HG03103 (cell line): Measurements from ENCODE around the gene ZDHHC20.

Experiments
- ATAC-seq: cut with Tn5 transposase; IDR thresholded peaks from one replicate; pipeline ENCODE4 v1.9.1; 2021; ENCODE audit warnings: low read depth; ENCODE audit not compliant: unreplicated experiment

Gene ZDHHC20

DNA sequence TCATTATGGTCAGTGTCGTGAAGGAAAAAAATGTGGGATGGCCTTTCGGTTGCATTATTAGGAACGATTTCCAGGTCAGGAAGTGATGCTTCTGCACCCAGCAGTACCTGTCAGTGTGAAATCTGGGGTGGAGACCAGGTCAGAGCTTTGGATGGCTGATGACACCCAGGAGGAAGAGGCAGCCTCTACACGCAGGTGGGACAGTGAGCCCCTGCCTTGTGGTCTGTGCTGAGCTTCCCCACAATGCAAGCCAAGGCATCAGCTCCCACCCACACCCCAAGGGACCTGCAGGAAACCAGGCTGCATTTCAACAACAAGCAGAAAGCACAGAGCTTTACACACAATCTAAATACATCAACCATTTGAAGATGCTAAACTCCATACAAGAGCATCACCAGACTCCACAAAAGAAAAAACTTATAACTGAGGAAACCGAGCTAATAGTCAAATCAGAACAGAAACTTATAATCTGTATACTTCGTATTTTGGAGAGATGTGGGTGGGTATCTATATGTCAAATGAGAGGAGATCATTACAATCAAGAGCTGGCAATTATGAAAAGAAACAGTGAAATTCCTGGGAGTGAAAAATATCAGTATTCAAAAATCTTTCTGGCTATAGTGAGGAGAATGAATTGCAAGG, 130.1 kb downstream of the ZDHHC20 start:
- no peak for ATAC-seq

DNA sequence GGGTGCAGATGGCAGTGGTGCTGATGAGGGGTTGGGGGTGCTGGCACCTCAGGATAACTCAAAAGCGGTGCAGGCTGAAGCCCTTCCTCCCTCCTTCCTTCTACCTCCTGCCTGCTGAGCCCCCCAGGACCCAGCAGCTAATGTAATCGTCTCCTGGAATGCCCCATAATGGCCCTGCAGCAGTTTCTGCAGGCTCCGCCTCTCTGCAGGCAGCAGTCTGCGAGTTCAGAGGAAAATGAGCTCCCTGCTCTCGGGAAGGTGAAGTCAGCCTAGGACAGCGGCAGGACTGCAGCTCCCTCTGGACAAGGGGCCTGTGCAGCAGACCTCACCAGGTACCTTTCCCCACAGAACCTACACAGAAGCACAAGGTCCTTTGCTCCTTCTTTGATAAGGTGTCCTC, 130.9 kb downstream of the ZDHHC20 start:
- ATAC-seq = no peak

DNA sequence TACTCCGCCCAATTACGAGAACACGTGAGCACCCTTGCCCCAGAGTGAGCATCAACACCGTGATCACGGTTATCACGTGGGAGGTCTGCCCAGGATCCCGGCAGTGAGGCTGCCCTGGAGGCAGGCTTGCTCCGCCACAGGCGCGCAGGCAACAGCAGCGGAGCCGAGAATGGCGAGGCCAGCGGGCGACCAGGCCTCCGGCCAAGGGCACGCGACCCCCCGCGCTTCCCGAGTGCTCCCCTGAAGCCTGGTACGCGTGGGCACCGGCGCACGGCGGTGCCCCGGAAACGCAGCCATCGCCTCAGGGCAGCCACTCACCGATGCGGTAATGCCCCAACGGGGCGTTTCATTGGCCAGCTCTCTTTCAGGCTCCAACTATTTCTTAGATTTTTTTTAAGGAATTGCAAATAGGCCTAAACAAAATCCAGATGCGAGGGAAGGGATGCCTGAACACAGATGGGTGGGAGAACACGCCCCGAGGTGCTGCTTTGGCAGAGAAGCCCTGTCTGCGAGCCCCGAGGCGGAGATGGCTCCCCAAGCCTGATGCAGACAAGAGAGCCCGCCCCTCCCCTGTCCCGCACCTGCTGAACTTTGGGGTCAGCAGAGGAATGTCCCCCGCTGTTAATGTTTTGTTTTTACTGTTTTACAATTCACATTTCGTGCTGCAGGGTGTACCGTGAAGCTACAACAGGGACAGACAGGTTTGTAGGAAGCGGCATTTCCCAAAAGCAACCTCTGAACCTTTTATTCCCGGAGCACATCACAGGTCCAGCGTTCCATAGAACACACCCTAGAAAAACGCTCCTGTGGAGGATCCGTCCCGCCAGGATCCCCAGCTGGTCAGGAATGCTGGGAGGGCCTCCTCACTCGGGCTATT, 132.7 kb downstream of the ZDHHC20 start:
- no peak for ATAC-seq

DNA sequence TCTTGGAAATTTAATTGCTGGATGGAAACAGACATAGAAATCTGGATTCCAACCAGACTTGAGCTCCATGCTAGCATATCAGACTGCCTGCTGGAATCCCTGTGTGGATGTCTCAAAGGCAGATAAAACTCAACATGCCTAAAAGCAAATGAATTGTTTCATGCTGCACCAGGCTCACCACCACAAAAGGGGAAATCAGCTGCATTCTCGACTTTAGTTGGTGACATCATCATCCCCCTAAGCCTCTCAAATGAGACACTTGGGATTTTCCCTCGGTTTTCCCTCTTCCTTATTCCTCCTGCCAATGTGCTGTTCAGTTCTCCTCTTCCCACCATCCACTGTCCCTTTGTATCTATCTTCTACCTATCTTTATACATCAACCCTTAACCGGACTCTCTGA, 134.3 kb downstream of the ZDHHC20 start:
- ATAC-seq = no peak

DNA sequence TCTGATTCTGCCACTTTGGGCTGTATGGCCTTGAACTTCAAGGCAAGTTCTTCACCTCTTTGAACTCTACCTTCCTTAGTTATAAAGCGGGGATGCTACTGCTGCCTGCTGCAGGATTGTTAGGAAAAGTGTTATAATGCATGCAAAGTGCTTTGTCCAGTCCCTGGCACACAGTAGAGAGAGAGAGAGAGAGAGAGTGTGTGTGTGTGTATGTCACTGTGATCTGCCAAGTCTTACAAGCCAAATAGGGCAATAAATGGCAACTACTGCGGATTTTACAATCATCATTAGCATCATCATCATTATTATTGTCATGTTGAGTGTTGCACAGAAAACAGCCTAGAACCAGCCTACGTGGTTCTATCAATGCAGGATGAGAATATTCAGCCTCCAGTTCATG, 136.1 kb downstream of the ZDHHC20 start:
- ATAC-seq = no peak
